ENCODE data around the gene ADGRA1.
"Not testable (repeated sequence)": the region's sequence is repeated elsewhere in the genome, so short reads cannot be mapped to it uniquely, and the experiment has no call there.

ADGRA1 gene

GRCh38 chr10:133131053-133131452 lies 43.3 kb downstream of the ADGRA1 start:
- no peak for DNase-seq

- no peak for DNase-seq
Observed at GRCh38 chr10:133131734-133132472, 44.2 kb downstream of the ADGRA1 start.

GRCh38 chr10:133132473-133133291 lies 45.0 kb downstream of the ADGRA1 start:
- DNase-seq: no peak

GRCh38 chr10:133133471-133134231 lies 45.9 kb downstream of the ADGRA1 start:
- DNase-seq: no peak

- no peak for DNase-seq
Observed at GRCh38 chr10:133134411-133135115, 46.8 kb downstream of the ADGRA1 start.

- DNase-seq: no peak
Observed at GRCh38 chr10:133135116-133135465, 47.4 kb downstream of the ADGRA1 start.

DNA sequence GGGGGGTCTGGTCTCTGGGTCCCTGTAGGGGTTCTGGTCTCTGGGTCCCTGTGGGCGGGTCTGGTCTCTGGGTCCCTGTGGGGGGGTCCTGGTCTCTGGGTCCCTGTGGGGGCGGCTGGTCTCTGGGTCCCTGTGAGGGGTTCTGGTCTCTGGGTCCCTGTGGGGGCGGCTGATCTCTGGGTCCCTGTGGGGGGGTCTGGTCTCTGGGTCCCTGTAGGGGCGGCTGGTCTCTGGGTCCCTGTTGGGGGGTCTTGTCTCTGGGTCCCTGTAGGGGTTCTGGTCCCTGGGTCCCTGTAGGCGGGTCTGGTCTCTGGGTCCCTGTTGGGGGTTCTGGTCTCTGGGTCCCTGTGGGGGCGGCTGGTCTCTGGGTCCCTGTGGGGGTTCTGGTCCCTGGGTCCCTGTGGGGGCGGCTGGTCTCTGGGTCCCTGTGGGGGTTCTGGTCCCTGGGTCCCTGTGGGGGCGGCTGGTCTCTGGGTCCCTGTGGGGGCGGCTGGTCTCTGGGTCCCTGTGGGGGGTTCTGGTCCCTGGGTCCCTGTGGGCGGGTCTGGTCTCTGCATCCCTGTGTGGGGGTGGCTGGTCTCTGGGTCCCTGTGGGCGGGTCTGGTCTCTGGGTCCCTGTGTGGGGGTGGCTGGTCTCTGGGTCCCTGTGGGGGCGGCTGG lies 49.9 kb downstream of the ADGRA1 start:
- DNase-seq: not testable (repeated sequence)

DNA sequence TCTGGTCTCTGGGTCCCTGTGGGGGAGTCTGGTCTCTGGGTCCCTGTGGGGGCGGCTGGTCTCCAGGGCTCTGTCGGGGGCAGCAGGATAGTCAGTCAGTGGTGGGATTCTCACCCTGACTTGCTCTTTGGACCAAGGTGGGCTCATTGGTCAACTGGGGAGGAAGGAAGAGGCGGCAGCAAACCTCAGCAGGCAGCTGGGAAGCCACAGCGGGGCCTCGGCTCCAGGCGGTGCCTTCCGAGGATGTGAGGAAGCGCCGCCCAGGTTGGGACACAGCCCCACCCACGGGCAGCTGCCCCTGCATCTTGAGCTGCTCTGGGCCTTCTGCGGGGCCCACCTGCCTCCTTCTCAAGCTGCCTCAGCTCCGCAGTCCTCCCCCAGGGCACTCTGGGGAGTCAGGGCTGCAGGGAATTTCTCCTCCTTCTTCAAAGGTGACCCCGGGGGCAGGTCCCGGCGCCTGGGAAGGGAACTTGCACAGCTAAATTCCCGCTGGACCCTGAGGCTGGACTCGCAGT lies 51.9 kb downstream of the ADGRA1 start:
- no peak for DNase-seq

GRCh38 chr10:133140417-133141143 lies 52.9 kb downstream of the ADGRA1 start:
- DNase-seq: no peak

- DNase-seq: no peak
Observed at GRCh38 chr10:133141144-133141957, 53.6 kb downstream of the ADGRA1 start.

- no peak for DNase-seq
Observed at GRCh38 chr10:133141958-133142340, 54.2 kb downstream of the ADGRA1 start.

- no peak for DNase-seq
Observed at GRCh38 chr10:133142523-133143199, 54.9 kb downstream of the ADGRA1 start.

- no peak for DNase-seq
Observed at GRCh38 chr10:133143200-133143533, 55.4 kb downstream of the ADGRA1 start.

- no peak for DNase-seq
Observed at GRCh38 chr10:133143546-133143945, 55.8 kb downstream of the ADGRA1 start.

DNA sequence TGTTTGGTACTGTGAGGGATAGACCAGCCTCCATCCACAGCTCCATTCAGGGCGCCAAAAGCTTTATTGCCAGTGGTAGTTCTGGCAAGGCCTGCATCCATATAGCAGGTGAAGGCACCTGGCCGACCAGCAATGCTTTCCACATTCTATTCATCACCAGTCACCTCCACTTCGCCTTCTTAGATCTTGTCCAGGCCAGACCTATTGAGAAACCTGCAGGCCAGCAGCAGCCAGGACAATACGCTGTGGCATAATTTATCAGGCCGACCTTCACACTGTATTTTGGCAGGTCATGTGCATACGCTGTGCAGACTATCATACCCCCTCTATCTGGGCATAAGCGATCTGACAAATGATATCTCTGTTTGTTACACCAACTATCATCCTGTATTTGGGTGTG lies 57.0 kb downstream of the ADGRA1 start:
- no peak for DNase-seq

GRCh38 chr10:133150226-133150625 lies 62.5 kb downstream of the ADGRA1 start:
- DNase-seq: no peak

GRCh38 chr10:133150656-133151055 lies 62.9 kb downstream of the ADGRA1 start:
- no peak for DNase-seq

DNA sequence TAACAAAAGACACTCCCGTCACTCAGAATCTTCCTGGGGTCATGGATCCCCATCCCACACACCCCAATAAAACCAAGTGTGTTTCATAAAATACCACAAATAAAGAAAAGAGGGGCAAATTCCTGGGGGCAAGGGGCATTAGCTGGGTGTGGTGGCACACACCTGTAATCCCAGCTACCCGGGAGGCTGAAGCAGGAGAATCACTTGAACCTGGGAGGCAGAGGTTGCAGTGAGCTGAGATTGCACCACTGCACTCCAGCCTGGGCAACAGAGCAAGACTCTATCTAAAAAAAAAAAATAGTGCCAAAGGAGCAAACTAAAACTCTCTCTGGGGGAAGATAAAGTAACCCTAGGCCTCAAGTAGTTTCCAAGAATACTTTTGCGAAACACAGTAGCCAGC lies 63.3 kb downstream of the ADGRA1 start:
- DNase-seq: not testable (repeated sequence)

DNA sequence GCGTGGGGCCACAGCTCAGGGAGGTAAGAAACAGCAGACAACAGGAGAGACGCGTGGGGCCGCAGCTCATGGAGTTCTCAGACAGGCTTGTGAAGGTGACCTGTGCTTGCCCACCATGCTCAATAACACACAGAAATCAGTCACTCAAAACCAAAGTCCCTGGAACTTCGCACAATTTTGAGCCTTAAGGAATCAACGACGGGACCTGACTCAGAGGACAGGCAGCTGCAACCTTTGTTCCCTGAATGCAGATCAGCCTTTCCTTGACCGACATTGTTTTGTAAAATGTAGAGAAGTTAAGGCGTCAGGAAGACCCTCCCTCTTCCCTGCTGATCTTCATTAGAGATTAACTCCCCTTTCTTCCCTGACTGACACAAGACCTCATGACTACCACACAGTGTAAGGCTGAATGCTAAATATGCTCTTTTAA lies 63.8 kb downstream of the ADGRA1 start:
- no peak for DNase-seq

DNA sequence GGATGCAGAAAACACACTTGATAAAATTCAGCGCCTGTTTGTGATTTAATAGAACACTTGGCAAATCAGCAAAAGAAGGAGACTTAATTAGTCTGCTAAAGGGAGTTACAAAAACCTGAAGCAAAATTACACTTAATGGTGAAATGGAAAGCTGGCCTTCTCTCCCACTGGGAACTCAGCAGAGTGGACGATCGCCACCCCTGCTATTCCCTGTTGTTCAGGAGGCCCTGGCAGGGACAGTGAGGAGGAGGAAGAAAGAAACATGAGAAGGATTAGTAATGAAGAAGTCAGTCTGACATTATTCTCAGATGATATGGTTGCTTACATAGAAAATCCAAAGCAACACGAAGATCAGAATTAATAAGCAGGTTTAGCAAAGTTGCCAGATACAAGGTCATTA lies 66.7 kb downstream of the ADGRA1 start:
- no peak for DNase-seq

Data from AML-193 (cell line).